GM10266 (cell line): ENCODE data around the gene CELF4.

Experiments
- DNase-seq: peaks from one replicate; pipeline ENCODE4 v3.0.0; 2012; ENCODE audit errors: extremely low spot score
- CTCF ChIP-seq: IDR thresholded peaks from 2 replicates; pipeline ENCODE4 v1.5.1; 2012; ENCODE audit warnings: mild to moderate bottlenecking, low read depth; ENCODE audit not compliant: control insufficient read depth, insufficient read depth; ENCODE audit errors: missing control alignments

CELF4 gene

GRCh38 chr18:37303009-37303408 is 262.6 kb downstream of the CELF4 start:
- no peak for DNase-seq
- no peak for TF ChIP-seq CTCF

- no peak for DNase-seq
- no peak for TF ChIP-seq CTCF
Observed at GRCh38 chr18:37302519-37302918, 263.1 kb downstream of the CELF4 start.

- DNase-seq: no peak
- TF ChIP-seq CTCF: no peak
Observed at GRCh38 chr18:37299471-37300304, 265.9 kb downstream of the CELF4 start.

- no peak for TF ChIP-seq CTCF
Observed at GRCh38 chr18:37298816-37299215, 266.8 kb downstream of the CELF4 start.

GRCh38 chr18:37297106-37297505 is 268.5 kb downstream of the CELF4 start:
- no peak for TF ChIP-seq CTCF
- DNase-seq: no peak

More at GRCh38 chr18:37298816-37299215, 266.8 kb downstream of the CELF4 start:
- no peak for DNase-seq

GRCh38 chr18:37294951-37295350 is 270.6 kb downstream of the CELF4 start:
- TF ChIP-seq CTCF: no peak
- DNase-seq: no peak

GRCh38 chr18:37293359-37293758 is 272.2 kb downstream of the CELF4 start:
- DNase-seq: no peak
- TF ChIP-seq CTCF: no peak
